H1 (cell line): ENCODE results near the gene TBCD. TPM values are rescaled to one million over a fixed set of nuclear protein-coding genes. Genes with fewer than 3 reads are reported as not detected.

Experiments
- CTCF ChIA-PET: fragments of 300-600 bp; sonication (Branson Sonifier 250); formaldehyde crosslinking; loops from one replicate; lab custom pipeline; 2021; ENCODE audit not compliant: partially characterized antibody; lab: Charles Lee
- POLR2A ChIA-PET: fragments of 300-600 bp; sonication (Branson Sonifier 250); formaldehyde crosslinking; loops from one replicate; lab custom pipeline; 2021; ENCODE audit warnings: inconsistent platforms; ENCODE audit not compliant: partially characterized antibody; lab: Charles Lee
- DNase-seq, 2 experiments: peaks; one replicate each; pipeline versions ENCODE4 v3.0.0 to v3.0.0-alpha.2; 2010 to 2022; ENCODE audit warnings: low spot score in 2 of 2, low read depth in 1 of 2, mixed read lengths in 1 of 2
- FAIRE-seq: peaks from 2 replicates; lab custom pipeline; 2011; peaks lifted over from hg19 to GRCh38; lab: Jason Lieb, UNC
- H2AFZ ChIP-seq: 2 replicates; pipeline ENCODE4 v1.8.1; 2012; ENCODE audit warnings: low read length, inconsistent platforms
- H2AK5ac ChIP-seq: 2 replicates; pipeline ENCODE4 v1.6.1; 2013; ENCODE audit warnings: low read depth, low read length
- H2BK120ac ChIP-seq: replicated peaks from 2 replicates; pipeline ENCODE3; 2013; ENCODE audit warnings: low read depth, low read length, inconsistent platforms
- H2BK12ac ChIP-seq: 2 replicates; pipeline ENCODE4 v1.6.1; 2013; ENCODE audit warnings: low read depth, low read length
- H2BK15ac ChIP-seq: 2 replicates; pipeline ENCODE4 v1.6.1; 2013; ENCODE audit warnings: low read length
- H2BK20ac ChIP-seq: 2 replicates; pipeline ENCODE4 v1.6.1; 2013; ENCODE audit warnings: low read length
- H2BK5ac ChIP-seq: 2 replicates; pipeline ENCODE4 v1.6.1; 2013; ENCODE audit warnings: low read depth, low read length
- H3K14ac ChIP-seq: 2 replicates; pipeline ENCODE4 v1.6.1; 2013; ENCODE audit warnings: inconsistent platforms; ENCODE audit not compliant: insufficient read length
- H3K18ac ChIP-seq: 2 replicates; pipeline ENCODE4 v1.6.1; 2013; ENCODE audit warnings: low read length; ENCODE audit errors: extremely low read depth
- H3K23ac ChIP-seq: 2 replicates; pipeline ENCODE4 v1.6.1; 2013; ENCODE audit warnings: inconsistent platforms; ENCODE audit not compliant: insufficient read length
- H3K23me2 ChIP-seq: 2 replicates; pipeline ENCODE4 v1.6.1; 2013; ENCODE audit warnings: low read depth, low read length
- H3K27ac ChIP-seq: 2 replicates; pipeline ENCODE4 v1.6.1; 2011; ENCODE audit warnings: low read depth, low read length, inconsistent platforms
- H3K27me3 ChIP-seq, 4 experiments: replicated peaks in 1 of 4; 1 replicate in 1 of 4; 2 replicates in 3 of 4; pipeline versions ENCODE4 v1.6.1 to v1.8.1; 2011 to 2013; ENCODE audit warnings: low read length in 3 of 4, mild to moderate bottlenecking in 3 of 4, inconsistent platforms in 2 of 4, mixed read lengths in 2 of 4, moderate library complexity in 1 of 4; ENCODE audit not compliant: control insufficient read depth in 3 of 4, insufficient read depth in 3 of 4; ENCODE audit errors: extremely low read depth in 1 of 4
- H3K36me3 ChIP-seq, 4 experiments: 2 replicates each; pipeline versions ENCODE4 v1.6.1 to v1.8.1; 2011 to 2013; ENCODE audit warnings: mild to moderate bottlenecking in 4 of 4, low read length in 3 of 4, moderate library complexity in 2 of 4, control low read depth in 1 of 4, inconsistent platforms in 1 of 4; ENCODE audit not compliant: insufficient read depth in 4 of 4, control insufficient read depth in 2 of 4
- H3K4ac ChIP-seq: replicated peaks from 2 replicates; pipeline ENCODE3; 2013; ENCODE audit warnings: low read length, low read depth, mixed read lengths, inconsistent platforms; ENCODE audit not compliant: insufficient read length
- H3K4me1 ChIP-seq, 4 experiments: replicated peaks in 1 of 4; 1 replicate in 1 of 4; 2 replicates in 3 of 4; pipeline versions ENCODE4 v1.6.1 to v1.8.1; 2011 to 2013; ENCODE audit warnings: low read length in 3 of 4, inconsistent platforms in 2 of 4, mixed read lengths in 1 of 4; ENCODE audit not compliant: insufficient read depth in 4 of 4, control insufficient read depth in 3 of 4
- H3K4me2 ChIP-seq, 2 experiments: 2 replicates each; pipeline versions ENCODE4 v1.6.1 to v1.8.1; 2011 to 2013; ENCODE audit warnings: low read depth in 2 of 2, low read length in 2 of 2, control low read depth in 1 of 2, inconsistent platforms in 1 of 2, mild to moderate bottlenecking in 1 of 2; ENCODE audit not compliant: insufficient read depth in 1 of 2
- H3K4me3 ChIP-seq, 4 experiments: fragments of 200-600, 300-600 bp in 1 of 4; sonication (generic), shearing (Covaris generic), sonication (Bioruptor Twin) in 1 of 4; 2 replicates each; pipeline versions ENCODE4 v1.5.1 to v1.8.1; 2011 to 2016; ENCODE audit warnings: low read length in 4 of 4, low read depth in 3 of 4, control low read depth in 2 of 4, inconsistent platforms in 2 of 4, mild to moderate bottlenecking in 2 of 4, mixed read lengths in 1 of 4, moderate library complexity in 1 of 4; ENCODE audit not compliant: insufficient read depth in 2 of 4; ENCODE audit errors: extremely low read depth in 1 of 4
- H3K56ac ChIP-seq: replicated peaks from 2 replicates; pipeline ENCODE3; 2013; ENCODE audit warnings: low read depth, mild to moderate bottlenecking, mixed read lengths, low read length, inconsistent platforms; ENCODE audit not compliant: insufficient read length
- H3K79me1 ChIP-seq: 2 replicates; pipeline ENCODE4 v1.6.1; 2013; ENCODE audit warnings: low read depth, low read length, control low read depth
- H3K79me2 ChIP-seq, 2 experiments: 2 replicates each; pipeline versions ENCODE4 v1.6.1 to v1.8.1; 2012 to 2013; ENCODE audit warnings: low read length in 2 of 2, mild to moderate bottlenecking in 2 of 2, inconsistent platforms in 1 of 2; ENCODE audit not compliant: insufficient read depth in 2 of 2, control insufficient read depth in 1 of 2
- H3K9ac ChIP-seq, 4 experiments: replicated peaks in 1 of 4; 1 replicate in 1 of 4; 2 replicates in 3 of 4; pipeline versions ENCODE4 v1.6.1 to v1.8.1; 2011 to 2013; ENCODE audit warnings: low read depth in 3 of 4, low read length in 3 of 4, control low read depth in 2 of 4, mild to moderate bottlenecking in 2 of 4, moderate library complexity in 2 of 4, inconsistent platforms in 1 of 4; ENCODE audit errors: extremely low read depth in 1 of 4
- H3K9me3 ChIP-seq, 2 experiments: 2 replicates each; pipeline versions ENCODE4 v1.6.1 to v1.8.1; 2012 to 2013; ENCODE audit warnings: mild to moderate bottlenecking in 2 of 2, moderate library complexity in 2 of 2, control low read depth in 1 of 2, inconsistent platforms in 1 of 2, low read depth in 1 of 2, low read length in 1 of 2, mixed read lengths in 1 of 2; ENCODE audit not compliant: insufficient read depth in 2 of 2
- H4K20me1 ChIP-seq, 2 experiments: replicated peaks in 1 of 2; 2 replicates each; pipeline versions ENCODE3 to v1.8.1; 2011 to 2013; ENCODE audit warnings: inconsistent platforms in 2 of 2, low read length in 2 of 2, mild to moderate bottlenecking in 1 of 2; ENCODE audit not compliant: insufficient read depth in 2 of 2, control insufficient read depth in 1 of 2
- H4K5ac ChIP-seq: 2 replicates; pipeline ENCODE4 v1.6.1; 2013; ENCODE audit warnings: low read length, low read depth, mixed read lengths, inconsistent platforms; ENCODE audit not compliant: insufficient read length
- H4K8ac ChIP-seq: 2 replicates; pipeline ENCODE4 v1.8.0; 2013; ENCODE audit warnings: mild to moderate bottlenecking, moderate library complexity, low read length, inconsistent platforms; ENCODE audit not compliant: insufficient read depth; ENCODE audit errors: extremely low read depth
- H4K91ac ChIP-seq: replicated peaks from 2 replicates; pipeline ENCODE3; 2013; ENCODE audit warnings: low read length, mixed read lengths, inconsistent platforms; ENCODE audit not compliant: insufficient read length
- HDAC6 ChIP-seq: IDR thresholded peaks from one replicate; pipeline ENCODE4 v1.7.1; 2012; ENCODE audit warnings: low read depth, mild to moderate bottlenecking, inconsistent platforms, low read length, moderate library complexity
- POLR2A ChIP-seq, 2 experiments: IDR thresholded peaks; 1 replicate in 1 of 2; 2 replicates in 1 of 2; pipeline ENCODE4 v1.6.1; 2011; ENCODE audit warnings: low read depth in 2 of 2, low read length in 2 of 2, mild to moderate bottlenecking in 2 of 2; ENCODE audit errors: control extremely low read depth in 1 of 2
- WGBS, 2 experiments: shearing (Covaris generic) in 1 of 2; methylation state at CpG; one replicate each; pipeline versions ENCODE4 v1.1.6 to v1.1.7; 2013 to 2015; ENCODE audit warnings: low lambda C conversion rate in 2 of 2, mixed read lengths in 2 of 2, inconsistent platforms in 1 of 2, low coverage in 1 of 2, missing lambda C conversion rate in 1 of 2; ENCODE audit not compliant: insufficient replicate concordance in 2 of 2, insufficient coverage in 1 of 2, insufficient read length in 1 of 2; ENCODE audit errors: extremely low coverage in 1 of 2, missing lambda C conversion rate in 1 of 2; 5-methylcytosine and 5-hydroxymethylcytosine counted together
- polyA plus RNA-seq, 7 experiments: library from polyadenylated mRNA; depleted of rRNA in 3 of 7; stranded (reverse) in 5 of 7; unstranded in 2 of 7; fragments of >200 nt in 5 of 7; fragments of 200-250 nt in 2 of 7; gene quantifications; 1 replicate in 5 of 7; 2 replicates in 1 of 7; 4 replicates in 1 of 7; pipeline versions ENCODE4 v1.2.1 to v1.2.3, GENCODE V29; 2011 to 2013; ENCODE audit warnings: missing spikeins in 2 of 7, mixed read lengths in 2 of 7
- total RNA-seq: library from RNA; stranded (reverse); fragmentation: NEBNext Ultra II Directional; extraction: Animal tissue kit (Norgen Biotek cat#: 25700); gene quantifications from 2 replicates; pipeline ENCODE4 v1.2.1, GENCODE V29; 2021
- TF ChIP-seq, protein P1 (sequence below): IDR thresholded peaks from 2 replicates; pipeline ENCODE4 v1.6.1; 2012; ENCODE audit warnings: inconsistent platforms

TBCD gene
- total and polyA plus RNA-seq, 2 of the 8 experiments (the other 6 are each of a cell fraction or from before 2014, with no cell fraction given) = 118 to 162 TPM

- H3K56ac ChIP-seq = no peak overlapping the region
- no peak overlapping the region for H4K91ac ChIP-seq
- H3K27ac ChIP-seq = no peak overlapping the region
- TF ChIP-seq HDAC6 = no peak
- no peak for TF ChIP-seq POLR2A (IDR thresholded peaks at IDR 0.05; ENCODE audit: control extremely low read depth in 1 of 2, low read depth in 2 of 2, low read length in 2 of 2)
- TF ChIP-seq, protein P1, sequence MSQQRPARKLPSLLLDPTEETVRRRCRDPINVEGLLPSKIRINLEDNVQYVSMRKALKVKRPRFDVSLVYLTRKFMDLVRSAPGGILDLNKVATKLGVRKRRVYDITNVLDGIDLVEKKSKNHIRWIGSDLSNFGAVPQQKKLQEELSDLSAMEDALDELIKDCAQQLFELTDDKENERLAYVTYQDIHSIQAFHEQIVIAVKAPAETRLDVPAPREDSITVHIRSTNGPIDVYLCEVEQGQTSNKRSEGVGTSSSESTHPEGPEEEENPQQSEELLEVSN = no peak
- no peaks in the 10 kb centered on the region for H3K23me2 ChIP-seq
- DNase-seq (no peak), FAIRE-seq (no peak)
- H3K4ac ChIP-seq = no peak overlapping the region
- H2BK120ac ChIP-seq = no peak overlapping the region
- H4K5ac ChIP-seq = no peak overlapping the region
- H3K23ac ChIP-seq = no peak overlapping the region
- H3K27me3 ChIP-seq = no peaks in the 10 kb centered on the region
- CTCF ChIA-PET = interaction anchor here (0.7 to 3.6 kb wide), 6 partner anchors 9 to 131 kb away, joined by 3 to 14 read pairs (median 4); no protein-coding TSS in a partner anchor
- peaks cover 7 to 13% of the 10 kb centered on the region in 2 experiments for H4K20me1 ChIP-seq
- no peak overlapping the region for H3K18ac ChIP-seq
- H3K79me1 ChIP-seq = peaks cover 7% of the 10 kb centered on the region
- no peak overlapping the region for H2AK5ac ChIP-seq
- no peak overlapping the region for H2BK12ac ChIP-seq
- no peak overlapping the region for H3K14ac ChIP-seq
- no peak overlapping the region for H2BK20ac ChIP-seq
- no peak overlapping the region for H3K9ac ChIP-seq
- H2BK15ac ChIP-seq = no peak overlapping the region
- no peak overlapping the region for H3K4me2 ChIP-seq
- no peak overlapping the region for H2AFZ ChIP-seq
- H2BK5ac ChIP-seq = no peak overlapping the region
- peaks cover 0 to 7% of the 10 kb centered on the region in 2 experiments; a peak in 1 of 4 replicates for H3K79me2 ChIP-seq
- peak overlapping the region; percentile 58; the same call in 1 of the 2 replicates for H4K8ac ChIP-seq
- peaks cover 2 to 26% (median 18%) of the 10 kb centered on the region in 4 experiments; a peak in 5 of 8 replicates for H3K36me3 ChIP-seq
- no peaks in the 10 kb centered on the region for H3K9me3 ChIP-seq
- no peak overlapping the region for H3K4me3 ChIP-seq
- peaks cover 0 to 8% (median under 1%) of the 10 kb centered on the region in 4 experiments; a peak in 4 of 7 replicates for H3K4me1 ChIP-seq
- 92% methylated on average over 18 of the region's 18 CpGs; no CpG with 5 or more reads in 1 of the 2 experiments for WGBS, 2 experiments
- POLR2A ChIA-PET = no interaction called here
Measured at GRCh38 chr17:82831818-82832200, 79.9 kb downstream of the TBCD start.
